Measurements from ENCODE around the gene TEC.

DNA sequence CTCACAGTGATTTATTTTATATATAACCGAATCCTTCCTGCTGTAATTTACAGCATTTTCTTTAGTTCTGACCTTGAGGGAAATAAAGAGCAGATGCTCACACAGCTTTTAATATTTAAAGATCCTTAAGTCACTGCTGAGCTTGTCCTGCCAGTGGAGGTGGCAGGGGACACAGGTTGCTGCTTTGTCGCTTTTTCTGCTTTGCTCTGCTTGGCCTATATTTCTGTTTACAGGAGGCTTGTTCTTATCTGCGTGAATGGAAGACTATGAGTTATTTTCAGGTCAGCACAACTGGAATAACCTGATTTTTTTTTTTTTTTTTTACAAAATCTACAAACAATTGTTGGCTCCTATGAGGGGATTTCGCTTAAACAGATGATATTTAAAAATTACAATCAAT, 137.9 kb downstream of the TEC start:
- no peak for TF ChIP-seq CTCF (IDR thresholded peaks at IDR 0.05)
- no peak for TF ChIP-seq POLR2A (IDR thresholded peaks at IDR 0.05)
- TF ChIP-seq POLR2AphosphoS5 (IDR thresholded peaks at IDR 0.05), result no peak
